Skeletal muscle cell (primary cell): ENCODE data around the gene MEGF6.
"Not testable (repeated sequence)": the region's sequence is repeated elsewhere in the genome, so short reads cannot be mapped to it uniquely, and the experiment has no call there.

Experiments used
- DNase-seq: peaks from one replicate; pipeline ENCODE4 v3.0.0-alpha.2; 2010; ENCODE audit warnings: low read depth
- H3K4me3 ChIP-seq: 2 replicates; pipeline ENCODE4 v1.5.1; 2011; ENCODE audit warnings: low read depth, mild to moderate bottlenecking, control low read depth, low read length, moderate library complexity

Gene MEGF6

DNA sequence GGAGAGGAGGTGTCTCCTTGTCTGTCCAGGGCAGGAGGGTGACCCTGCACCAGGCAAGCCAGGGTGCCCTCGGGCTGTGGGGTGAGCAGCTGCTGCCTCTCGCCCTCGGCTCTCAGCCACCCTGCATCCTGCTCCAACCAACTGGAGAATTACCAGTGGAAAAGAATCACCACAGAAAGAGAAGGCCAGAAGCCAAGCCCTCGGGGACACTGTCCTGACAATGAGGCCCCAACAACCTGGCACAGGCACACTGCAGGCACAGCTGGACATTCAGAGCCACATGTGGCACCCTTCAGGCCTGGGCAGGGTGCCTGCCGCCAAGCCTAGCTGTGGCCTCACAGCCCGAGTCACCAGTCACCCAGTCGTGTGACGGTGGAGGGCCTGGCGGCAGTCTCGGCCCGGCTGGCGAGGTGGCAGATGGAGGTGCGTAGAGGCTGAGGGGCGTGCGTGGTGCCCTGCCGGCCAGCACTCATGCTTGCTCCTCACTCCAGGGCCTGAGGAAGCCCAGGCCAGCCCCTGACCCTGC is 12.0 kb downstream of the MEGF6 start:
- DNase-seq = no peak
- H3K4me3 ChIP-seq = no peak overlapping the region

DNA sequence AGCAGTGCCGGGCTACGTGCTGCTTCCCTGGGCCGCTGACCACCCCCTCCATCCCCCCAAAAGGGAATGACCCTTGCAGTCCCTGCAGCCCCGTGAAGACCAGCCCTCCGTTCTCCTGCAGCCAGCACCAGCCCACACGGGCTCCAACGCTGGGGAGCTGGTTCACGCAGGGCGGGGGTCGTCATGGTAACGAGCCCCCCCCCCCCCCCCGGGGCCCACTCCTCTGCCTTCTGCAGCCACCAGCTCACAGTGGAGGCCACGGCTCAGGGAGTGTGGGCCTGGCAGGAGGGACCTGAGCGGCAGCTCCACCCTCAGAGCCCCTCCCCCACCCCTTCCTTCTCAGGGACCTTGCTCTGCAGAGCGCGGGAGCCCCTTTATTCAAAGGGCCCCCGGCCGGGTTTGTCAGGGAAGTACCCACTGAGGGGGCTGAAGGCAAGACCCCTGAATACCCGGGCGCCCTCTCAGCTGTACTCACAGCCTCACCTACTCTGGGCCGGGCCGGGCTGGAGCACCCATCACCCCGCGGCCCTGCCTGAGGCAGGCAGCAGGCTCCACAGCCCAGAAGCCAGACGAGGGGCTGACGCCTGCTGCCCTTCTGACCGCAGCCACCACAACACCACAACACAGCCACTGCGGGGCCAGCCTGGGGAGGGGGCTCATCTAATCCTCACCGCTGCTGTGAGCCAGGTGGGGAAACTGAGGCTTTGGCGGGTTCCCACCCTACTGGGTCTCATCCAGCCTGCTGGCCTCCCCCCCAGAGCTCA is 12.6 kb downstream of the MEGF6 start:
- no peak for DNase-seq
- H3K4me3 ChIP-seq = no peak overlapping the region

DNA sequence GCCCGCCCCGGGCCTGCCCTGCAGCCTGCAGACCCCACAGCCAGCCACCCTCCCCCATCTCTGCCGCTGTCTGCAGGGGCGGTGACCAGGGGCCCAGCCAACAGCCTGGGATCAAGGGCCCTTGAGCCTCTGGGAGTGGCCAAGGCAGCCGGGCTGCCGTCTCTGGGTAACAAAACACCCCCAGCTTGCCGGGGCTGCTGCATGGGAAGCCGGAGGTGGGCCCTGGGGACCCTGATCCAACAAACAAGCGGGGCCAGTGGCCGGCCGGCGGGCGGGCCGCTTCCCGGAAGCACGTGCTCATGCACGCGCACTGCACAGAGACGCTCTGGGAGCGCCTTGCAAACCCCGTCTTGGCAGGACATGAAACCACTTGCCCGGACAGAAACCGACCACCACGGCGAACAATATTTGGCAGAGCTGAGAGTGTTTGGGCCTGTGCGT is 13.2 kb downstream of the MEGF6 start:
- DNase-seq = no peak
- H3K4me3 ChIP-seq = no peak overlapping the region

DNA sequence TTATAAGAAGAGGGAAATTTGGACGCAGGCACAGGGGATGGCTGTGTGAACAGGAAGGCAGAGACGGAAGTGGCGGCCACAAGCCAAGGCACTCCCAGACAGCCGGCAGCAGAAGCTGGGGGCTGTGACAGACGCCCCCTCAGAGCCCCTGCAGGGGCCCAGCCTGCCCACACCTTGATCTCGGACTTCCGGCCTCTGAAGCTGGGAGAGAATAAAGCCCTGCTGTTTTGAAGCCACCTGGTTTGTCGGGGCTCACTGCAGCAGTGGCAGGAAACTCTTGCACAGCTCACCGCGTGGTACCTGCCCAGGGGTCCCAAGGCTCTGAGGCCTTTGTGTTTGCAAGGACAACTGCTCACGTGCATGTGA is 13.7 kb downstream of the MEGF6 start:
- DNase-seq = no peak
- H3K4me3 ChIP-seq = no peak overlapping the region

DNA sequence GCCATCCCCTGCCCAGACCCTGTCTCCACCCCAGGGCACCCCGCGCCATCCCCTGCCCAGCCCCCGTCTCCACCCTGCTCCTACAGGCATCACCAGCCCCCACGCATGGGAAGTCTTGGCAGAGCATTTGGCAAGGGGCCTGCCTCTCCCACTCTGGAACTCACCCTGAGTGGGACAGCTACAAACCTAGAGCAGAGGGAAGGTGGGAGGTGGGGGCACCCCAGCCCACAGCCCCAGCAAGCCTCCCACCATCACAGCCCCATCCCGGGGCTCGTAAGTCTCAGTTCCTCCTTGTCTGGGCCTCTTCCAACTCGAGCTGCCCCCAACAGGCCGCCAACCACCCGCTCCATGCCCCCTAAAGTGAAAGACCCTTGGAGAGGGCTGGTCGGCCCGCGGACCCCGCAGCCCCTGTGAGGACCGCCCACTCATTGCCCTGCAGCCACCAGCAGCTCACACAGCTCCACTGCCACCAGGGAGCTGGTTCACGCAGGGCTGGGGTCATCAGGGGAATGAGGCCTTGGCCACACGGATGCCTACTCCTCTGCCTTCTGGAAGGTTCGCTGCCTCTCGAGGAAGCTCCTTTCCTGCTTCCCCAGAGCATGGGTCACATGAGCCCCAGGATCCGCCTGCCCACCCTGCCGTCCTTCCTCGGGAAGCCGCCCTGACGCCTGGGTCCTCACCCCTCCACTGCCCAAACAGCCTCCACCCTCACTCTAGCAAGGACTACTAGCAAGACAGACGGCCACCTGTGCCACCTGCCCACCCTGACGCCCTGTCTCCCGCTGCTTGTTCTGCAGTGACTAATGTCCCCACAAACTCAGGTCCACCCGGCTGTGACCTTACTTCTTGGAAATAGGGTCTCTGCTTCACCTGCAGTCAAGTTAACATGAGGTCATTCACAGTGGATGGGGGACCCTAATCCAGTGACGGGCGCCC is 14.4 kb downstream of the MEGF6 start:
- no peak overlapping the region for H3K4me3 ChIP-seq
- DNase-seq = no peak

DNA sequence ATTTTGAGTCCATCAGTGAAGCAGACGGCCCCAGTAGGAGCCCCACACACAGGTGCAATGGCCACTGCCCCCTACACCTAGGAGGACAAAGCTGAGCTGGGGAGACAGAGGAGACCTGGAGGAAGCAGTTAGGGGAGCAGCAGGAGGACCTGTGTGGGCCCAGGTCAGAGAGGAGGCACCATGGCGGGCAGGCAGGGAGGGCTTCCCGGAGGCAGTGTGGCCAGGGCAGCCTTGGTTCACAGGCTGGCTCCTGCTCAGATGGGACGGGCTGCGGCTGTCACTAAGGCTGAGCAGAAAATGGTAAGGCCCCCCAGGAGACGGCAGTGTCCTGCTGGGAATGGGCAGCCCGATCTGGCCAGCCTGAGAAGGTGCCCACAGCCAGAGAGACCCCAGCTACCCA is 15.4 kb downstream of the MEGF6 start:
- DNase-seq = no peak
- no peak overlapping the region for H3K4me3 ChIP-seq

DNA sequence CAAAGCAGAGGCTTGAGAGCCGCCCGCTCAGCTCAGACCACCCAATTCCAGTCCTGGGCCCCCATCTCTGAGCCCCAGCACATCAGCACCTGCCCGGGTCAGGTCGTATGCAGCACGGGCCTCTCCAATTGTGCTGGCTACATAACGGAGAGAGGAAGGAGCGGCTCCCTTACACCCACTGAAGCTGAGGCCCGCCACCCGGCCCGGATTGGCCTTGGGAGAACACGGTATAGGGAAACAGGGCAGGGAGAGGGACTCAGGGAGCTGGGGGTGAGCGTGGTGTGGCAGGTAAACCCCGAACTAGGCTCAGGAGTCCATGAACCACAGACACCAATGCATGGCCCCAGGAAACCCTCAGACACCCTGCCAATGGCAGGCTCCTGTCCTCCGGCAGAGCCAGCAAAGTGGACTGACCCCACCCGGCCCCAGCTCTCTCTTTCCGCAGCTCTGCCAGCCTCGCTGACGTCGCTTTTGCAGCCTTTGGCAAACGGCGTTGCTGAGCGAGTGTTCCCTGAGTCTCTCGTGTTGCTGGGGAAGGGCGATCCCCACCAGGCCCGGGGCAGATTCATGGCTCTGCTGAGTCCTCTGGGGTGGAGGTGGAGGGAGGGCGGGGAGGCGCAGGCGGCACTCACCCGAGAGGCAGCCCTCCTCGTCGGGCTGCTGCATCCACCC is 16.5 kb downstream of the MEGF6 start:
- H3K4me3 ChIP-seq = no peak overlapping the region
- no peak for DNase-seq

DNA sequence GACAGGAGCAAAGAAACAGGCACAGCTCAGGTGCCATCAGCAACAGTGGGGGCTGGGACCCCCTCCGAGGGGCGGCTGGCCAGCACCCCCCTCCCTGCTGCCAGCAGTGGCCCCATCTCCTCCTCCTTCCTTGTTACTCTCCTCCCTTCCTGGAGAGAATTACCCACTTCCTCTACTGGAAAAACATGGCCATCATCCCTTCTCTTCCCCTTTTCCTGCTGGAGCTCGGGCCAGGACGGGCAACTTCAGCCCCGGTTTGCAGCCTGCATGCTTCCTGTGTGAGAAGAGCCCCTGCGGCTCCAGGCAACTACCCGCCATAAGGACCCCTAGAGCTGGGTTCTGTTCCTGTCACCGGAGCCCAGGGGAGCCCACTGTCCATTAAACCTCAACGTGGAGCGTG is 17.6 kb downstream of the MEGF6 start:
- DNase-seq = no peak
- no peak overlapping the region for H3K4me3 ChIP-seq

DNA sequence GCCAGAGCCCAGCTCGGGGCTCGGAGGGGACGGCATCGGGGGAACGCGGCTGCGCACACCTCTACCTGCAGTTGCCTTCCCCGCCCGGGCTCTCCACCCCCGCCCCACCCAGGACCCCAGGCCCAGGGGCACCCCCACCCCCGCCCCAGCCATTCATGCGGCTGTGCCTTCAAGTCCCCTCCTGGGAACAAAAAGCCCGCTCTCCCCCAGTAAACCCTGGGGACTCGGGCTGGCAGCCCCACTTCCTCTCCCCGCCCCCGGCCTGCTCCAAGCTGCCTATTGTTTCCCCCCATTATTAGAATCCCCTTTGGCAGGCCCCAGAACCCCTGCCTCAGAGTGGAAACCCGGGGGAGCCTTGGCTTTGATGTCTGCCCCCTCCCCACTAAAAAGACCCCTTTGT is 18.0 kb downstream of the MEGF6 start:
- no peak for DNase-seq
- H3K4me3 ChIP-seq = no peak overlapping the region

DNA sequence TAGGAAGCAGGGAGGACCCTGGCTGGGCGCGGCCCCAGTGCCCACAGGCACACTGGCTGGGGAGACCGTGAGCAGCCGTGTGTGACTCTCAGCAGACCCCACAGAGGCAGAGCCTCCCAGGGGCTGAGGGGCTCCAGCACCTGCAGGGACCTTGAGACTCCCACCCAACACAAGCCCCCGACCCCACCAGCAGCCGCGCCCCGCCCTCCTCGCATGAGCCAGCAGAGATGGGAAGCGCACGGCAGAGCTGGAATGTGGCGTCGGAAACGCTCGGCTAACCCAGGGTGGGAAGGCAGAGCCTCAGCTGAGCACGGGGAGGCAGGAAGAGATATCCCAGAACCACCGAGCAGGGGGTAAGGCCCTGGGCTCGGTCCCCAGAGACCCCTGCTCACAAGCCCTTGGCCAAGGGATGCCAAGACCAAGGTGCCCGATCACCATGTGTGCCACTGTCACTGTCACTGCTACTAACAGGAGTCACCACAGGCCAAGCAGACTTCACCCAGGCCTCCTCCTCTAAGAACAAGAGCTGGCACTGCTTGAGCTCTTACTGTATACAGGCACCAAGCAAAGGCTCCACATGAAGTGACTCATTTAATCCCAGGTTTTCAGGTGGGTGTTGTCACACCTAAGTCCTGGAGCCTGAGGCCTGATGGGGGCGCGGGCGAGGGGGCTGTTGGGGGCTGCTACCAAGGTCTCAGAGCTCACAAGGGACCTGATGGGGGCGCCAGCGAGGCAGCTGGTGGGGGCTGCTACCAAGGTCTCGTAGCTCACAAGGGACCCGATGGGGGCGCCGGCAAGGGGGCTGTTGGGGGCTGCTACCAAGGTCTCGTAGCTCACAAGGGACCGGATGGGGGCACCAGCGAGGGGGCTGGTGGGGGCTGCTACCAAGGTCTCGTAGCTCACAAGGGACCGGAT is 20.1 kb downstream of the MEGF6 start:
- no peak overlapping the region for H3K4me3 ChIP-seq
- no peak for DNase-seq

DNA sequence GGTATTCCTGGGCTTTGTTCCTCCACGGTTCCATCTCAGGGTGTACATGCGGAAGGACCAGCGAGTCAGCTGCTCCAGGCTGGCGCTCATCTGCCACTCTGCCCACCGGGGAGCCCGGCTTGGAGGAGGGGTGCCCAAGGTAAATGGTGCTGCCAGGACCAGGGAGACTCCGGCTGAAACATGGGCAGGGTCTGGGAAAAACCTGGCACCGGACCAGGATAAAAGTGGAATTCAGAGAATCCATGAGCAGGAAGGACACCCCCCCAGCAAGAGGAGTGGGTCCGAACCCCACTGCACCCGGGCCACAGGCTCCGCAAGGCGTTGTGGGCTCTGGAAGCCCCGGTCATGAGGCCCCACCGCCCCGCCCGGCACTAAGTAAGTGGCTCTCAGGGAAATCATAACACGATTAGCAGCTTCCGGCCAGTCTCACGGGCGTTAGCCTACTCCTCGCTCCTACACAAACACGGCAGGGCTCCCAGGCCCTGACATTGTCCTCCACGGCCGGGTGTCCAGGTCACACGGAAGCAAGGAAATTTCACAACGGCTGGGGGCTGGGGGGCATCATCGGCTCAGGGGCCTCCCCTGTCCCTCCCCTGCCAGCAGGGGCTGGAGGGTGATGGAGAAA is 21.1 kb downstream of the MEGF6 start:
- H3K4me3 ChIP-seq = no peak overlapping the region
- DNase-seq = no peak

DNA sequence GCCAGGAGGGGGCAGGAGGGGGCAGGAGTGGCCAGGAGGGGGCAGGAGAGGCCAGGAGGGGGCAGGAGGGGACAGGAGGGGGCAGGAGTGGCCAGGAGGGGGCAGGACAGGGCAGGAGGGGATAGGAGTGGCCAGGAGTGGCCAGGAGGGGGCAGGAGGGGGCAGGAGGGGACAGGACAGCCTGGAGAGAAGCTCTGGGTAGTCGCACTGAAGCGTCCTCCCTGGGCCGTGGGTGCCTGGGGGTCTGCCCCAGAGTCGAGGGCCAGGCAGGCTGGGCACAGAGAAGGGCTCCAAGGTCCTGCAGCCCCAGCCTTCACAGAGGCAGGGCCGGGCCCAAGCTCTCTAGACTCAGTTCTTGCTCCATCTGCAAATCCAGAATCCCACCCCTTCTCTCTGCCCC is 22.9 kb downstream of the MEGF6 start:
- no peak for DNase-seq
- no peak overlapping the region for H3K4me3 ChIP-seq

DNA sequence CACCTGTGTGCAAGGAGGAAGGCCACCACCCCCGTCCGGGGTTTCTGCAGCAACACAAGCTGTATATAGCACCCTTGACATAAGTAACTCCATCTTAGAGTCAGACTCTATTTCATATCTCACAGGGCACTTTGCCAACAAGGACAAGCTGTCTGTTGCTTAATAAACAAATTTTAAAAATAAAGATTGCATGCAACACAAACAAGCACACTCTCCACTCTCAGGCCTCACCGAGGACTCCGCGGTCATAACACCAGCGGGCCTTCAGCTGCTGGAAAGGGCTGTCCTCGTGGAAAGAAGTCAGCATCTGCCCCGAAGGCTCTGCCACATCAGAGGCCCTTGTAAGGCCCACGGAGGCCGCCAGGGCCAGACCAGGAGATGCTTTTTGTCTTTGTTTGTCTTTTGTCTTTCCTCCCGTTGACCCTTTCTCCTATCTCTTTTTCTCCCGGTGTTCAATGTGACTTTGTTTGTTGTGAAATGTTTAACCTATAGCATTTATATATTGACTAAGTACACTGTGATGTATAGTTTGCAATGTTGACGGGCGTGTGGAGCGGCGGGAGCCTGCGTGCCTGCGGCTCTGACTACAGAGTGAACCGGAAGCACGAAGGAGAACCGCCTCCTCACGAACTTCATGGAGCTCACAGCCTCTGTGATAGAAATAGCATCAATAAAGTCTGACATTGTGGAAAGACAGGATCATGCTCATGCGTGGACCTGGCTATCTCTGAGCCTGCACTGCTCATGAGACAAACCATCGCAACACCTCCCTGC is 24.1 kb downstream of the MEGF6 start:
- DNase-seq = no peak
- no peak overlapping the region for H3K4me3 ChIP-seq

DNA sequence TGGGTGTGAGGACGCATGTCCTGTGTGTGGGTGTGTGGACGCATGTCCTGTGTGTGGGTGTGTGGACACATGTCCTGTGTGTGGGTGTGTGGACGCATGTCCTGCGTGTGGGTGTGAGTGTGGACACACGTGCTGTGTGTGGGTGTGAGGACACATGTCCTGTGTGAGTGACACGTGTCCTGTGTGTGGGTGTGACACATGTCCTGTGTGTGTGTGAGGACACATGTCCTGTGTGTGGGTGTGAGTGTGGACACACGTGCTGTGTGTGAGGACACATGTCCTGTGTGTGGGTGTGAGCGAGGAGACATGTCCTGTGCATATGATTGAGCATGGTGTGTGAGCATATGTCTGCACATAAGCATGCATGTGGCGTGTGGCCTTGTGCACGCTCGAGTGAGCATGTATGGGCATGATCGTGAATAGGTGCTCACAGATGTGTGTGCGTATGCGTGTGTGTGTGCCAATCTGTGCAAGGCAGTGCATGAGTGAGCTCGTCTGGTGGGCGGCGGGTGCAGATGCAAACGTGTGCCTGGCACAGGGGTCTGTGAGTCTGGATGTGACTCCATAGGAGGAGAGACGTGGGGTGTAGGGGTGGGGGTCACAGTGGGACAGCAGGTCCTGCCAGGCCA is 25.3 kb downstream of the MEGF6 start:
- H3K4me3 ChIP-seq = no peak overlapping the region
- no peak for DNase-seq

DNA sequence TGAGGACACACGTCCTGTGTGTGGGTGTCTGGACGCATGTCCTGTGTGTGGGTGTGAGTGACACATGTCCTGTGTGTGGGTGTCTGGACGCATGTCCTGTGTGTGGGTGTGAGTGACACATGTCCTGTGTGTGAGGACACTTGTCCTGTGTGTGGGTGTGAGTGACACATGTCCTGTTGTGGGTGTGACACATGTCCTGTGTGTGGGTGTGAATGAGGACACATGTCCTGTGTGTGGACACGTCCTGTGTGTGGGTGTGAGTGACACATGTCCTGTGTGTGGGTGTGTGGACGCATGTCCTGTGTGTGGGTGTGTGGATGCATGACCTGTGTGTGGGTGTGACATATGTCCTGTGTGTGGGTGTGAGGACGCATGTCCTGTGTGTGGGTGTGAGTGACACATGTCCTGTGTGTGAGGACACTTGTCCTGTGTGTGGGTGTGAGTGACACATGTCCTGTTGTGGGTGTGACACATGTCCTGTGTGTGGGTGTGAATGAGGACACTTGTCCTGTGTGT is 25.9 kb downstream of the MEGF6 start:
- DNase-seq, H3K4me3 ChIP-seq: not testable (repeated sequence)

DNA sequence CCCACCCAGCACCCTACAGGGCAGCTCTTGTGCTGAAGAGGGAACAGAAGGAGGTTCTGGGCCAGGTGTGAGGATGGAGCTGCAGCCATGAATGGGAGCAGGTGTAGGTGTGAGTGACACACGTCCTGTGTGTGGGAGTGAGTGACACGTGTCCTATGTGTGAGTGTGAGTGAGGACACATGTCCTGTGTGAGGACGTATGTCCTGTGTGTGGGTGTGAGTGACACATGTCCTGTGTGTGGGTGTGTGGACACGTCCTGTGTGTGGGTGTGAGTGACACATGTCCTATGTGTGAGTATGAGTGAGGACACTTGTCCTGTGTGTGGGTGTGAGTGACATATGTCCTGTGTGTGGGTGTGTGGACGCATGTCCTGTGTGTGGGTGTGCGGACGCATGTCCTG is 26.4 kb downstream of the MEGF6 start:
- no peak for DNase-seq
- no peak overlapping the region for H3K4me3 ChIP-seq

DNA sequence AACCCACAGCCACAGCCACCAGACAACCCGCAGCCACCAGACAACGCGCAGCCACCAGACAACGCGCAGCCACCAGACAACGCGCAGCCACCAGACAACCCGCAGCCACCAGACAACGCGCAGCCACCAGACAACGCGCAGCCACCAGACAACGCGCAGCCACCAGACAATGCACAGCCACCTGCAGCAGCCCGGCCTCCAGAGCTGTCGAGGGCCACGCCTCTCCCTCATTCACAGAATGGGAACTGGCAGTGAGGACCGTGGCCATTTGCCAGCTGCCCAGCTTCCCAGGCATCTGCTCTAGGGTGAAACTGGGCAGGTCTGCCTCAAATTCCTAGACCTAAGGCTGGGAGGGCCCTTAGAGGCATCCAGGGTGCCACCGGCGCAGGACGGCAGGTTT is 27.6 kb downstream of the MEGF6 start:
- DNase-seq, H3K4me3 ChIP-seq: not testable (repeated sequence)
